Heart left ventricle (tissue), 13 donors: ENCODE measurements around the gene TXNRD2.

Experiments
- CTCF ChIP-seq, 12 donors: fragments of 200-600 bp; sonication (generic) in 4 of 12; IDR thresholded peaks; one replicate each; pipeline versions ENCODE4 v1.5.0 to v1.8.0; 2018 to 2022; ENCODE audit warnings: antibody characterized with exemption in 12 of 12, mild to moderate bottlenecking in 5 of 12
- POLR2A ChIP-seq, 2 donors: fragments of 450-650 bp; IDR thresholded peaks; one replicate each; pipeline ENCODE4 v1.6.1; 2017; ENCODE audit warnings: antibody characterized with exemption in 2 of 2, mild to moderate bottlenecking in 2 of 2, moderate library complexity in 2 of 2
- donor health status: ischemic (EF 13 %, LVEDD 7.1; RV severe dilation, severe dysfunction).
- donor health status: DM: no; HTN: yes; CAD: no.
- donor health status: DM: no; HTN: no; CAD: no.
- donor health status: ischemic (EF 25% LVEDD 6.9; RV normal size, moderate dysfunction).
- donor health status: ischemic (EF 25% LVEDD 5.7; RV mildly dilated, moderate dysfunction).
- donor health status: ischemic (EF 35%, LVEDD 5.7; RV mildly dilated, moderate dysfunction).
- donor health status: nonischemic (EF 11% LVEDD 7.7; RV severe dilation, severe dysfunction).
- donor health status: DM: yes; HTN: yes; CAD: no.
- donor health status: PGD.
- donor health status: ischemic (EF 29% LVEDD 5.4; RV normal size, mild dysfunction).
- donor health status: nonischemic (EF 23%, LVEDD 6.1; RV moderate dilation, normal function).

GRCh38 chr22:19845054-19845722 is 96.4 kb downstream of the TXNRD2 start:
- TF ChIP-seq CTCF (IDR thresholded peaks at IDR 0.05), result no peak
- TF ChIP-seq POLR2A (IDR thresholded peaks at IDR 0.05), result no peak
